Fibroblast of pulmonary artery (primary cell): ENCODE data around the gene ERC1.
"Not testable (repeated sequence)": the region's sequence is repeated elsewhere in the genome, so short reads cannot be mapped to it uniquely, and the experiment has no call there.

Source experiments
- DNase-seq: peaks from one replicate; pipeline ENCODE4 v3.0.0-alpha.2; 2010; ENCODE audit warnings: low read depth
- H3K4me3 ChIP-seq: replicated peaks from 2 replicates; pipeline ENCODE4 v1.5.1; 2011; ENCODE audit warnings: low read depth, mild to moderate bottlenecking, control low read depth, low read length, moderate library complexity
- TF ChIP-seq, protein P1 (sequence below): IDR thresholded peaks from 2 replicates; pipeline ENCODE4 v1.5.1; 2011; ENCODE audit warnings: mild to moderate bottlenecking, control low read depth, low read length, inconsistent platforms; ENCODE audit errors: missing control alignments

Gene ERC1

DNA sequence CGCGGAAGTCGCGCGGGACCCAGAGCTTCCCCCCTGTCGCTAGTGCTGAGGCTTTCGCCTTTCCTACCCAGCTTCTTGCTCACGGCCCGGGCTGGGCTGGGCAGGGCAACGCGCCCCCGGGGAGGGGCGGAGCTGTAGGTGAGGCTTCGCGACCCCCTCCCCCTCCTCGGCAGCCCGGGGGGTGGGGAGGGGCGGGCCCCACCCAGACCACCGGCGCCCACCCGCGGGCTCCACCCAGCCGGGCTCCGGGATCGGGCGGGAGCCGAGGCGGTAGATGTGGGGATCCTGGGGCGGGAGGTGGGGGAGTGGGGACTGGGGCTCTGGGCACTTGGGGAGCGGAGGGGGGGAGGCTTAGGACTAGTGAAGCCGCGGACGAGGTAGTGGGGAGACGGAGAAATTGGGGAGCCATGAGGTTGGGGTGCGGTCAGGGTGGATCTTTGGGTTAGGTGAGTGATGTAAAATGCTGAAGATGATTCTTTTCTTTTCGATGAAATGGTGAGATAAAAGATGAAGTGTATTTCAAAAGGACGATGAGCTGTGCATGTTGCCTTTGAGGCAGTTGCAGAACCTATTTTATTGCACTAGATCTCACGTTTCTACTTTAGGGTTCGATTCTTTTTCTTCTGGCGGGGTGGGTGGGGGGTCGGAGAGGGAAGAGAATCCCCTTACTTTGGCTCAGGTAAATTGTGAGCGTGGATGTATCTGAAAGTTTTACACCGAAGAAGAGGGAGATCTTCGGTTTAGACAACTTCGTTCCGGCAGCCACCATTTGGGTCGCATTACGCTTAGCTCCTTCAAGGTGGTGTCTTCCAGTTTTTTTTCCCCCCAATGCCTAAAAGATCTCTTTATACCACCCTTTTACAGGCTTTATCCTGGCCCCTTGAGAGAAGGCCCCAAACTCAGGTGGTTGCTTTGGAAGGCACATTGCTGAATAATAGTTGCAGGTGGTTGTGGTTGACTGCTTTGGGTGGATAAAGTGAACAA is 619 bp downstream of the ERC1 start:
- TF ChIP-seq, protein P1, sequence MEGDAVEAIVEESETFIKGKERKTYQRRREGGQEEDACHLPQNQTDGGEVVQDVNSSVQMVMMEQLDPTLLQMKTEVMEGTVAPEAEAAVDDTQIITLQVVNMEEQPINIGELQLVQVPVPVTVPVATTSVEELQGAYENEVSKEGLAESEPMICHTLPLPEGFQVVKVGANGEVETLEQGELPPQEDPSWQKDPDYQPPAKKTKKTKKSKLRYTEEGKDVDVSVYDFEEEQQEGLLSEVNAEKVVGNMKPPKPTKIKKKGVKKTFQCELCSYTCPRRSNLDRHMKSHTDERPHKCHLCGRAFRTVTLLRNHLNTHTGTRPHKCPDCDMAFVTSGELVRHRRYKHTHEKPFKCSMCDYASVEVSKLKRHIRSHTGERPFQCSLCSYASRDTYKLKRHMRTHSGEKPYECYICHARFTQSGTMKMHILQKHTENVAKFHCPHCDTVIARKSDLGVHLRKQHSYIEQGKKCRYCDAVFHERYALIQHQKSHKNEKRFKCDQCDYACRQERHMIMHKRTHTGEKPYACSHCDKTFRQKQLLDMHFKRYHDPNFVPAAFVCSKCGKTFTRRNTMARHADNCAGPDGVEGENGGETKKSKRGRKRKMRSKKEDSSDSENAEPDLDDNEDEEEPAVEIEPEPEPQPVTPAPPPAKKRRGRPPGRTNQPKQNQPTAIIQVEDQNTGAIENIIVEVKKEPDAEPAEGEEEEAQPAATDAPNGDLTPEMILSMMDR = no peak
- DNase-seq = peak; percentile 36

DNA sequence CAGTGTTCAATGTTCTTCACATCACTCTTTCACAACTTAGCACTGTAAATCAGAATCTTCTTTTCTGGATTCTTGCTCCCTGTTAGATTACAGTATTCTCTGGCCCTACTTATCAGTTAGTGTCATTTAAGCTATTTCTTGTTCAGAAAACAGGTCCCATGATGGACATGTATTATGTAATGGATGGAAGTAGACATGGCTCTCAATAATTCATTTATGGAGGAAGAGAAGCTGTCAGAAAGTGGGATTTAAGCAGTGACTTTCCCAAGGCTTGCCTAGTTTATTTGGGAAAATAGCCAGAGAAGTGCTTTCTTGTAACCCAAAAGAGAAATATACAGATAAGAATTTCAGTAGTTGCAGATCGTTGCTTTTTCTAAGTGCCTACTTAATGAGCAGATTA is 1.6 kb downstream of the ERC1 start:
- TF ChIP-seq, protein P1 = no peak
- DNase-seq = no peak
- H3K4me3 ChIP-seq = peak overlapping the region; percentile 74

More for the DNA sequence above, 619 bp downstream of the ERC1 start:
- H3K4me3 ChIP-seq = peak overlapping the region; percentile 74

- no peak for DNase-seq
- TF ChIP-seq, protein P1 = no peak
- H3K4me3 ChIP-seq = no peak overlapping the region
Measured at GRCh38 chr12:996881-997280, 5.9 kb downstream of the ERC1 start.

DNA sequence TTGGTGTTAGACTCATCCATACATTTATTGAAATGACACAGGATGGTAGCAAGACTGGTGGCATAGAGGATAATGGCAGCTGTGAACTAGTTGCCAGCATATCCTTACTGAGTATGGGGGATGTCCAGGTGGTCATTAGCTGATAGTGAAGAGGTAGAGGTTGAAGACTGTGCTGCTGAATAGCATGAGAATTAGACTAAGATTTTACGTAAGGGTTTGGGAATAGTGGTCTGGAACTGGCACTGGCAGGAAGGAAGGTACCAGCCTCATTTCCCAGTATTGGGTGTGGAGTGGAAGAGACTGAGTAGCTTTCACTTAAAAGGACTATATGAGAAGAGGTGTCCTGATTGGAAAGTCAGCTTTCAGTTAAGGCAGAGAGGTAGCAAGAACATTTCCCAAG is 6.5 kb downstream of the ERC1 start:
- TF ChIP-seq, protein P1 = no peak
- H3K4me3 ChIP-seq = no peak overlapping the region
- no peak for DNase-seq

- DNase-seq = no peak
- no peak overlapping the region for H3K4me3 ChIP-seq
- TF ChIP-seq, protein P1 = no peak
Measured at GRCh38 chr12:998020-998874, 7.2 kb downstream of the ERC1 start.

- DNase-seq, H3K4me3 ChIP-seq: not testable (repeated sequence)
Measured at GRCh38 chr12:999736-1000135, 8.7 kb downstream of the ERC1 start.

DNA sequence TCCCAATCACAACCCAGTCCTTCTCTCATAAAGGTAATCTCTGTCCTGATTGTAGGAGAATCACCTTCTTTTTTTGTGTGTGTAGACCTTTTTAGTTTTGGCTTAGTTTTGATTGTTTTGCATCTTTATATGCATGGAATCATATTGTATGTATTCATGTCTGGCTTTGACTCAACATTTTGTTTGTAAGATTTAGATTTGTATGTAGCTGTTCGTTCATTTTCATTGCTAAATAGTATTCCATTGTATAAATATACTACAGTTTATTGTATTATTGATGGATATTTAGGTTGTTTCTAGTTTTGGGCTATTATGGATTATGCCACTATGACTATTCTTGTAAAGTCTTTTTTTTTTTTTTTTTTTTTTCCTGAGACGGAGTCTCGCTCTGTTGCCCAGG is 10.5 kb downstream of the ERC1 start:
- no peak for DNase-seq
- TF ChIP-seq, protein P1 = no peak
- no peak overlapping the region for H3K4me3 ChIP-seq
